Left ventricle myocardium inferior (tissue), 1 donor: Measurements from ENCODE around the gene ATXN7. TPM values are rescaled to one million over a fixed set of nuclear protein-coding genes. Genes with fewer than 3 reads are reported as not detected.

Experiments
- DNase-seq: peaks from one replicate; pipeline ENCODE4 v3.0.0-alpha.2; 2020
- H3K27ac ChIP-seq: fragments of 200-600 bp; replicated peaks from 2 replicates; pipeline ENCODE4 v1.8.0; 2021
- H3K27me3 ChIP-seq: fragments of 200-600 bp; 2 replicates; pipeline ENCODE4 v1.8.0; 2021; ENCODE audit warnings: low read depth
- H3K36me3 ChIP-seq: fragments of 200-600 bp; 2 replicates; pipeline ENCODE4 v1.8.0; 2021
- H3K4me1 ChIP-seq: fragments of 200-600 bp; 2 replicates; pipeline ENCODE4 v1.8.0; 2021
- H3K4me3 ChIP-seq: fragments of 200-600 bp; 2 replicates; pipeline ENCODE4 v1.8.0; 2021; ENCODE audit warnings: mild to moderate bottlenecking, moderate library complexity
- H3K9me3 ChIP-seq: fragments of 200-600 bp; replicated peaks from 2 replicates; pipeline ENCODE4 v1.8.0; 2021
- intact Hi-C: fragments of 100-400 bp; cut with micrococcal nuclease; formaldehyde crosslinking; loops from one replicate; pipeline ENCODE4 v1.11.0; 2022
- total RNA-seq: library from RNA; stranded (reverse); fragmentation: NEBNext Ultra II Directional; extraction: Animal tissue kit (Norgen Biotek cat#: 25700); gene quantifications from one replicate; pipeline ENCODE4 v1.2.1, GENCODE V29; 2021
- TF ChIP-seq, protein P1 (sequence below): fragments of 200-600 bp; IDR thresholded peaks from 2 replicates; pipeline ENCODE4 v1.8.0; 2021; ENCODE audit warnings: antibody characterized with exemption, mild to moderate bottlenecking, borderline replicate concordance
- donor health status: DM: no; HTN: yes; CAD: no; lungs with severe emphysema.

ATXN7 gene
- total RNA-seq, 1 donor from 2014 or later: 12.1 TPM

GRCh38 chr3:63967675-63968611 is 104.3 kb downstream of the ATXN7 start:
- peaks cover 77% of the 10 kb centered on the region for H3K4me1 ChIP-seq
- peak overlapping the region; percentile 69 for H3K27ac ChIP-seq
- intact Hi-C loops: no loop called here
- peak overlapping the region; percentile 53 for H3K4me3 ChIP-seq
- peak; percentile 30 for DNase-seq
- TF ChIP-seq, protein P1, sequence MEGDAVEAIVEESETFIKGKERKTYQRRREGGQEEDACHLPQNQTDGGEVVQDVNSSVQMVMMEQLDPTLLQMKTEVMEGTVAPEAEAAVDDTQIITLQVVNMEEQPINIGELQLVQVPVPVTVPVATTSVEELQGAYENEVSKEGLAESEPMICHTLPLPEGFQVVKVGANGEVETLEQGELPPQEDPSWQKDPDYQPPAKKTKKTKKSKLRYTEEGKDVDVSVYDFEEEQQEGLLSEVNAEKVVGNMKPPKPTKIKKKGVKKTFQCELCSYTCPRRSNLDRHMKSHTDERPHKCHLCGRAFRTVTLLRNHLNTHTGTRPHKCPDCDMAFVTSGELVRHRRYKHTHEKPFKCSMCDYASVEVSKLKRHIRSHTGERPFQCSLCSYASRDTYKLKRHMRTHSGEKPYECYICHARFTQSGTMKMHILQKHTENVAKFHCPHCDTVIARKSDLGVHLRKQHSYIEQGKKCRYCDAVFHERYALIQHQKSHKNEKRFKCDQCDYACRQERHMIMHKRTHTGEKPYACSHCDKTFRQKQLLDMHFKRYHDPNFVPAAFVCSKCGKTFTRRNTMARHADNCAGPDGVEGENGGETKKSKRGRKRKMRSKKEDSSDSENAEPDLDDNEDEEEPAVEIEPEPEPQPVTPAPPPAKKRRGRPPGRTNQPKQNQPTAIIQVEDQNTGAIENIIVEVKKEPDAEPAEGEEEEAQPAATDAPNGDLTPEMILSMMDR: no peak
- no peaks in the 10 kb centered on the region for H3K36me3 ChIP-seq
- no peaks in the 10 kb centered on the region for H3K27me3 ChIP-seq
- H3K9me3 ChIP-seq: no peaks in the 10 kb centered on the region

- no peaks in the 10 kb centered on the region for H3K27me3 ChIP-seq
- TF ChIP-seq, protein P1: no peak
- peak overlapping the region; percentile 69 for H3K27ac ChIP-seq
- H3K9me3 ChIP-seq: no peaks in the 10 kb centered on the region
- intact Hi-C loops: no loop called here
- peaks cover 79% of the 10 kb centered on the region for H3K4me1 ChIP-seq
- H3K4me3 ChIP-seq: peak overlapping the region; percentile 53
- DNase-seq: no peak
- no peaks in the 10 kb centered on the region for H3K36me3 ChIP-seq
Observed at GRCh38 chr3:63968612-63969350, 105.1 kb downstream of the ATXN7 start.

DNA sequence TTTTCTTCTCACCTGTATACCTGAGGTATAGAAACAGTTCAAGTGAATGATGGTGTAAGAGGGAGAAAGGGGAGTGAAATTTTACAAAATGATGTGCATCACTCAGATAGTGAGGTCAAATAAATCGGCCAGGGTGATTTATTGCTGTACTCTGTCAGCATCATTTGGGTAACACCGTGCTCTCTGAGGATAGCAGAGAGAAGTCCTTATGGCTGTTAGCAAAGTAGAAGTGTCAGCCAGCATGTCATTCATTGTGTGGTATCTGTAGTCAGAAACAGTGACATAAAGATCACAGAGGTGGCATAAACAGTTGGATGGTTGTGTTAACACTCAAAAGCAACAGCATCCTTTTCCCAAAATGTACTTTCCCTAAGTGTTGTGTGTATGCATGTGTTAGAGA is 106.2 kb downstream of the ATXN7 start:
- H3K27me3 ChIP-seq: no peaks in the 10 kb centered on the region
- DNase-seq: no peak
- peaks cover 72% of the 10 kb centered on the region for H3K4me1 ChIP-seq
- intact Hi-C loops: no loop called here
- no peaks in the 10 kb centered on the region for H3K36me3 ChIP-seq
- H3K9me3 ChIP-seq: no peaks in the 10 kb centered on the region
- H3K27ac ChIP-seq: peak overlapping the region; percentile 44
- TF ChIP-seq, protein P1: no peak
- H3K4me3 ChIP-seq: no peak overlapping the region

- no peak for DNase-seq
- peak overlapping the region; percentile 44 for H3K27ac ChIP-seq
- no peaks in the 10 kb centered on the region for H3K27me3 ChIP-seq
- no peaks in the 10 kb centered on the region for H3K36me3 ChIP-seq
- H3K4me1 ChIP-seq: peaks cover 71% of the 10 kb centered on the region
- H3K9me3 ChIP-seq: no peaks in the 10 kb centered on the region
- TF ChIP-seq, protein P1: no peak
- no peak overlapping the region for H3K4me3 ChIP-seq
- intact Hi-C loops: no loop called here
Observed at GRCh38 chr3:63970631-63971475, 107.2 kb downstream of the ATXN7 start.

DNA sequence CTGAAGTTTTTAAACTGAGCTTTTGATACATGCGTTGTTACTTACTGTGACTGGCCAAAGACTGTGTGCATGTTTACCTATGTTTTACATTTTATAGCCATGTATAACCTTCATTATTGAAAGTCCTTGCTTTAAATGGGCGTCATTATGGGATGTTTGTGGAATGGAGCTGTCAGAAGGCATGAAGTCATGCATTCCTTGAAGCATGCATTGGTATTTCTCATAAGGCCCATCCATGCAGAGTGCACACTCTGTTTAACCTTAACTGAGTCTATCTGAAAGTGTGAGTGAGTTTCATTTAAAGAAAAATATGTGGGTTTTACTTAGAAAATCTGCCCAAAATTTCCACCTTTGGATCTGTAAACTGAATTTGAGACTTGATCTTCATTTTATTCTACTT is 108.5 kb downstream of the ATXN7 start:
- Histone ChIP-seq H3K9me3 (no peaks in the 10 kb centered on the region), H3K36me3 (no peaks in the 10 kb centered on the region), H3K27me3 (no peaks in the 10 kb centered on the region), H3K4me1 (peaks cover 73% of the 10 kb centered on the region), H3K4me3 (no peak overlapping the region), H3K27ac (no peak overlapping the region)
- TF ChIP-seq, protein P1: no peak
- intact Hi-C loops: no loop called here
- DNase-seq: no peak
